Measurements from ENCODE around the gene ST7. TPM values are rescaled to one million over a fixed set of nuclear protein-coding genes. Genes with fewer than 3 reads are reported as not detected.
"Not testable (repeated sequence)": the region's sequence is repeated elsewhere in the genome, so short reads cannot be mapped to it uniquely, and the experiment has no call there.

Gene ST7
- polyA plus RNA-seq, 3 donors: 12.4 to 17.4 (median 15.3) TPM

DNA sequence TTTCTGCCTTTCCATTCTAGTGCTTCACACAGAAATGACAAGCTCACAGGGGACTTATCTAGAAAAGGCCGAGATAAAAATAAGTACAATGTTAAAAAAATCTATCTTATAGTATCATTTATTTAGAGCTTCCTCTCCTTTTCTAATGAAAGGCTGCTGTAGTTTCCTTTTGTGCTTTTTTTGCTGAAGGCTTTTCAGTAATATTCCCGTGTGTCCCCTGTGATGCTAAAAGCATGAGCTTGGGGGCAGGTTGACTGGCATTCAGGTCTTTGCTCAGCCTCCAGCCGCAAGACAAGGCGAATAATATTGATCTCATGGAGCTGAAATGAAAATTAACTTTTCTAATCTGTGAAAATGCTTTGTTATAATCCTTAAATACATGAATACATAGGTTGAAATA is 143.0 kb downstream of the ST7 start:
- no peak overlapping the region for H3K27ac ChIP-seq (ENCODE audit: low read depth, low read length)
- 40 to 74% (median 73%) methylated on average over 4 of the region's 4 CpGs for WGBS, 3 donors

DNA sequence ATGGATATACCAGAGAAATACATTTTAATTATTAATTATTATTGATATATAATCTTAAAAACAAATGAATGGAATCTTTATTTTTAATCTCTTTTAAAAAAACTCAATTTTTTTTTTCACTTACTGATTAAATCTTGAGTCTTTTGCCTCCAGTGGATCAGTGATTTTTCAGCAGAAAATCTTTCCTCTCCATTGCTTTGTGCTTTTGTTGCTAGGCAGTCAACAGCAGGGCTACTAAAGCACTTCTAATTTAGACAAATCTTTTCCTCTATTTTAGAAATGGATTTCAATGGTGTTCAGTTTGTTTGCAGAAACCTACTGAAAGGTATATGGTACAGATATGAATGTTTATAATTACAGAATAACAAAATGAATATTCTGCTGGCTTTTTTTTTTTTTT is 143.6 kb downstream of the ST7 start:
- no peak overlapping the region for H3K27ac ChIP-seq (ENCODE audit: low read depth, low read length)

DNA sequence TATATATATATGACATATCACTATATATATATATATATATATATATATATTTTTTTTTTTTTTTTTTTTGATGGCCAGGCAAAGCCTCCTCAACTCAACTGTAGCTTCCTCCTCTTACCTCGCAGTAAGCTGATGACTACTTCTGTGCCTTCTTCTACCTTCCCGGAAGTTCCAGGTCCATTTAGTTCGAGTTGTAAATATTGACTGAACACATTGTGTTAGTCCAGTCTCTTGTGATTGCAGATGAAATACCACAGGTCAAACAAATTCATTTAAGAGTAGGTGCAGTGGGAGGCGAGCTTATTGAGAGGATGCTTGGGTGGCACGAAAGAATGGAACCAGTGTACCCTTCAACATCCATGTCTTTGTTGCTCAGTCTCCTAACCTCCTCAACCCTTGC is 144.6 kb downstream of the ST7 start:
- 54 to 96% (median 91%) methylated on average over 5 of the region's 5 CpGs for WGBS, 3 donors
- H3K27ac ChIP-seq (ENCODE audit: low read depth, low read length): no peak overlapping the region

DNA sequence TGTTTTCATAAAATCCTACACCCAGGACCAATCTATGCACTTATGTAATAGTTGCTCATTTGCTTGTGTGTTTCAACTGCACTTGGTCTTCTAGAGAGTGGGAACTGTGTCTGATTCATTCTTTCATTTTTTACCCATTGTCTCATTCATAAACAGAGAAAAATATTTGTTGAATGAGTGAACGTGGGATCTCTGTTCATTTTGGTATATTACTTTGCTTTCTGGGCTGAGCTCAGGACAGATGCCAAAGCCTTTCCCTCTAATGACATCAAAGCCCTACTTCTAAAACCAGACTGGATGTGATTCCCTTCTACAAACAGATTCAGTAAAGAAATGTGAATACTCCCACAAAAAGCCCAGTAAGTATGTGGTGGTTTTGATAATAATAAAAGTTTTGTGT is 145.2 kb downstream of the ST7 start:
- H3K27ac ChIP-seq (ENCODE audit: low read depth, low read length): no peak overlapping the region
- WGBS, 3 donors: 39 to 85% (median 58%) methylated on average over 1 of the region's 1 CpG

DNA sequence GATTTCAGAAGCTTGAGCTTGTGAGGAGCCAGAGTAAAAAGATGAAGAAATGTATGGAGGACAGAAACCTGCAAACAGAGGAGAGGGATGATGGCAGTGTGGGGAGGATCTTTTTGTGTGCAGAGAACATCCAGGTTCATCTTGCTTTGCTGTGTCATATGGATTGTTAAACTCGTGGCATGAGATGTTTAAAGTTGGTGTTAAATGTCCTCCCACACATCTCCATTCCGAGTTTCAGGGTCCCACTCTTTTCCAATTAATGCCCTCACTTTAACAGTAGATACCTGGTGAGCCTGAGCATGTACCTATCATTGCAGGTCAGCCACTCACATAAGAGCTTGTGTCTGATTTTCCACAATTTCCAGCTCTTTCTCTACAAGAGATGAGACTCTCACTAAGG is 147.7 kb downstream of the ST7 start:
- 89 to 92% (median 91%) methylated on average over 2 of the region's 2 CpGs for WGBS, 3 donors
- H3K27ac ChIP-seq (ENCODE audit: low read depth, low read length): no peak overlapping the region

DNA sequence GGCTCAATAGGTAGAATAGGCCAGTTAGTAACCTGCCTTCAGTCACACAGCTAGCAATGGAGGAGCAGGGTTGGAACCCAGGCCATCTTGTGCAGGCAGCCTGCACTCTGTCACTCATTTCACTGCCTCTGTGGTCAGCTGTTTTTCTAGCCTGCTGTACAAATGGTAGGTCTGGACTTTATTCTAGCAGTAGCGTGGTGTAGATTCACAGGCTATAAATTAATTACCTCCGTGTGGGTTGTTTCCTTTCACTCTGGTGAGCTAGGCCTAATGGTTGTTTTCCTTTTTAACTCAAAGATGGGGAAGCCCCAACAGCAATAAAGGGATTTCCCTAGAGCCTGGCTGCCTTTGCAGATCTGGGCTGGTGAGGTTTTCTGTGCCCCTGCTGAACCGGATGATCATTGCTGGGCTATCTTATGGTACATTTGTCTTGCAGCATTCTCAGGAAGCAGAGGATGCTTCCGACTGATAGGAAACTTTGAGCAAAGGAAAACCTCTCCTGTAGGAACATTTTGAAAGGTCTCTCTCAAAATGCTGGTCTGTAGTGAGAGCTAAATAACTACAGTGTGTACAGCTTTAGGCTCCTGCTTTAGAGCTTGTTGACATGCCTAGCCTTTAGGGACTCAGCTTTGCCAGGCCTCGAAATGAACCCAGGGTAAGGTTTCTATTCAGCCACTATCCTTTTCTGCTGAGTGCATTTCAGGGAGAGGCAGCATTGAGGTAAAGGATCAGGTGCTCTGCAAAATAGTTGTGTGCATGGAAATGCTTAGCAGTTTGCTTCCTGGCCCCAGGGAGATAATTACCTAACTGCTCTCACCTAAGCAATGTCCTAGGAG is 157.4 kb downstream of the ST7 start:
- no peak overlapping the region for H3K27ac ChIP-seq (ENCODE audit: low read depth, low read length)
- 29 to 60% (median 31%) methylated on average over 5 of the region's 5 CpGs for WGBS, 3 donors

DNA sequence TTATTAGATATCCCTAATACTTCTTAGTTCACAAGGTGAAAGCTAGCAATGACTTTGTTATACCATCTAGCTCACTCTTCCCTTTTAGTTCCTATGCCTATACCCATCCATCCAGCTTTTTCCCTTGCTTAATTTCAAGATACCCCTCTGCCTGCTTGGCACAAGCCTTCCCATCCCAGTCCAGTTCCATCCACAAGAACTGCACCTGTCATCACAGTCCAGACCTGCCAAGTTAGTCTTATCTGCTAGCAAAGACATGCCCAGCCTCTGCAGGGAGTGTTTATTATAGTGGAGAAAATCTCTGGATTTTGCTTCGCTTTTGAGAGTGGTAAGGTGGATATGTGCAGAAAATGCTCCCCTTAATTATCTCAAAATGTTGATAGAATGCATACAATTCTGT is 158.2 kb downstream of the ST7 start:
- no peak overlapping the region for H3K27ac ChIP-seq (ENCODE audit: low read depth, low read length)
- WGBS, 3 donors: 89 to 98% (median 93%) methylated on average over 1 of the region's 1 CpG

DNA sequence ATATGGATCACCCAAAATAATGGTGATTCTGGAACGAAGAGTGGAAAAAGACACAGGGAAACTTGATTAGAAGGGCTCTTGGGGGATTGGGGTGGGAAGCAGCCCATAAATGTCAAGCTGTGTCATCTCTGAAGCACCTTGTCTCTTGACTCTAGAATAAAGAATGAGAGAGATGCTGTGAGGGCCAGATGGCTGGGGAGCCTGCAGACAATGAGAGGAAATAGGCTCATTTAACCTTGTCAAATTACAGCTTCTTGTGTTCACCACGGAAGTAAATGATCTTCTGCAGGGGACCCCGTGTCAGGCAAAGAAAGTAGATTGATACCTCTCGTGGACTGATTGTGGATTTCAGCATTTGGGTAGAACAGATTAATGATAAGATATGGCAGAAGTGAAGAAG is 159.3 kb downstream of the ST7 start:
- 89 to 94% (median 92%) methylated on average over 4 of the region's 4 CpGs for WGBS, 3 donors
- no peak overlapping the region for H3K27ac ChIP-seq (ENCODE audit: low read depth, low read length)

DNA sequence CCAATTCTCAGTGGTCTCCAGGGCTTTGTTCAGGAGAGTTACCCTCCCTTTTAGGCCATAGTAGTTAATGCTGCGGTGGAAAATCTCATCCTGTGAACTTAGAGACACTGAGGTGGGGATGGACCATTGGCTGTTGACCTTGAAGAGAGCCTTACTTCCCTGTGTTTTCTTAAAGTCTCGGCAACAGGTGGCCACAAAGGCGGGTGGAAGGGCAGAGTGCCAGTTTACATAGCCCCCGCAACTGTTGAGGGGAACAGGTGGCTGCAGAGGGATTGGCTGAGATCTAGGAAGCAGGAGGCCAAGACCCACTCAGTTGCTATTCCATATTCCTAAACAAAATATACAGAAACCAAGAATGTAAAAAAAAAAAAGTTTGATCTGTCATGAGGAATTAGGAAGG is 160.6 kb downstream of the ST7 start:
- no peak overlapping the region for H3K27ac ChIP-seq (ENCODE audit: low read depth, low read length)
- WGBS, 3 donors: 55 to 88% (median 85%) methylated on average over 4 of the region's 4 CpGs

DNA sequence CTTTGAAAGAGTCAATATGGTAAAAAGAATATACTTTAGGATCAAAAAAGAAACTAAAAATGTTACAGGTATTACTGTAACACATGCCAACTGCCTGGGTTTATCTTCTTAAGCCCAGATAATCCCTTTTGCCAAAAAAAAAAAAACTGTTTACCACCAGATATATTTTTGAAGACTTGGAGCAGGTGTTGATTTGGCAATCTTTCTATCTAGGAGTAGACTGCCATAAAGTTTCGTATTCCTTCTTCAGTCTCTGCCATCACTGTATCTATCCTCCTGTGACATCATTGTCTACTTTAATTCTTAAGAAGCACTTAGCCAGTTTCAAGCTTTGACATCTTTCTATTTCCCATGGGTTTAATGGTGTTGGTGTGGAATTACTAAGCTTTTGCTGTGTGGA is 161.0 kb downstream of the ST7 start:
- H3K27ac ChIP-seq (ENCODE audit: low read depth, low read length): no peak overlapping the region
- 46 to 95% (median 81%) methylated on average over 1 of the region's 1 CpG for WGBS, 3 donors

DNA sequence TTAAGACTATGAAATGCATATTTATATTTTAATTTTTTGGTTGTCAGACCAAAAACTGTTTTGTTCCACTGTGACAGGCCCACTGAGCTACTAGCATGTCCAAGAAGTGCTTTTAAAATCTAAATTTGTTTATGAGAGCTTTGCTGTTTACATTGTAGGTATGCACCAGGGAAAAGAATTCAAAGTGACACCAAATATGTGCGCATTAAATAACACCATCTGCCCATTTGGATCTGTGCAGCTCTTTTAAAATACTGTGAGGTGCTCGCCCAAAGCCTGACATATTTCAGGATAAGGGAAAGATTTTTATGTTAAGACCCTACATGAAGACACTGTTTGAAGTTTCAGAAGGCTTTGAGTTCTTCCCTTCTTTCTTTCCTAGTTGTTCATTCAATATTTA is 162.9 kb downstream of the ST7 start:
- WGBS, 3 donors: 95 to 99% (median 97%) methylated on average over 2 of the region's 2 CpGs
- H3K27ac ChIP-seq (ENCODE audit: low read depth, low read length): no peak overlapping the region

DNA sequence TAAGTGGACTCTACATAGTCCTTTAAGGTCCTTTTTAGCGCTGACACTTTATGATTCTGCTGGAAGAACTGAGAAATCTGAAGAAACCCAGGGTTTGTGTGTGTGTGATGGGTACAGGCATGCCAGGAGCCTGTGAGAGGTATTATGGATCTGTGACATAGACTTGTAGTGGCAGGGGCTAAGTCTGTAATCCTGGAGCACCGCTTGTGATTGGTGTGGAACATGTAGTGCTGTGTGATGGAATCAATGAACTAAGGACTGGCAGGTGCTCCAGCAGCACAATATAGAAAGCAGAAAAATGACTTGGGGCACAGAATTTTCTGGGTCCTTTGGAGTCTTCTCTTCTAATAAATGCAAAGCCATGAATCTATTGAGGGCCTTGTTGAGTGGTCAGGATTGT is 163.9 kb downstream of the ST7 start:
- WGBS, 3 donors: 98 to 100% (median 100%) methylated on average over 2 of the region's 2 CpGs
- no peak overlapping the region for H3K27ac ChIP-seq (ENCODE audit: low read depth, low read length)

DNA sequence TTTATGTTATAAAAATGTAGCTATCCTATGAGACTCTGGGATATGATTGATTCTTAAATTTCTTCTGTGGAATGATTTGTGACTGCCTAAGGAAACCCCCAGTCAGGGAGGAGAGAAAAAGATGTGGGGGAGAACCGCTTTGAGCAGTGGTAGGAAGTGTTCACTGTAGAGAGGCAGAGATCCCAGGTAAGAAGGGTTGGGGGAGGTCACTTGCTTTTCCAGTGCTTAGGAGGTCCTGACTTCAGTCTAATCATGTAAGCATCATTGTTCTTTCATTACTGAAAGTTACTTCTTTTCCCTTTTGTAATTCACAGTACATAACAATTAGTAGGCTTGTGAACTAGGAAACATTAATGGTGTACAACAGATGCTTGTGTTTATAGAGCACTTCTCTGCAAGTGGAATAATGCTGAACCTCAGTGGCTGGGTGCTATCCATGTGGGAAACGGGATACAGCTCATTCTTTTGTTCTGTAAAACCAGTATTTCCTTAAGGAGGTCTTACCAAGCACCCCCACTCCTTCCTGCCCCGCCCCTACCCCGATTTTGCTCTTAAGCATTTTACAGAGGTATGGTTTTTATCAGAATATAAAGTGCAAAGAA is 165.4 kb downstream of the ST7 start:
- no peak overlapping the region for H3K27ac ChIP-seq (ENCODE audit: low read depth, low read length)
- WGBS, 3 donors: 55 to 80% (median 55%) methylated on average over 4 of the region's 4 CpGs

DNA sequence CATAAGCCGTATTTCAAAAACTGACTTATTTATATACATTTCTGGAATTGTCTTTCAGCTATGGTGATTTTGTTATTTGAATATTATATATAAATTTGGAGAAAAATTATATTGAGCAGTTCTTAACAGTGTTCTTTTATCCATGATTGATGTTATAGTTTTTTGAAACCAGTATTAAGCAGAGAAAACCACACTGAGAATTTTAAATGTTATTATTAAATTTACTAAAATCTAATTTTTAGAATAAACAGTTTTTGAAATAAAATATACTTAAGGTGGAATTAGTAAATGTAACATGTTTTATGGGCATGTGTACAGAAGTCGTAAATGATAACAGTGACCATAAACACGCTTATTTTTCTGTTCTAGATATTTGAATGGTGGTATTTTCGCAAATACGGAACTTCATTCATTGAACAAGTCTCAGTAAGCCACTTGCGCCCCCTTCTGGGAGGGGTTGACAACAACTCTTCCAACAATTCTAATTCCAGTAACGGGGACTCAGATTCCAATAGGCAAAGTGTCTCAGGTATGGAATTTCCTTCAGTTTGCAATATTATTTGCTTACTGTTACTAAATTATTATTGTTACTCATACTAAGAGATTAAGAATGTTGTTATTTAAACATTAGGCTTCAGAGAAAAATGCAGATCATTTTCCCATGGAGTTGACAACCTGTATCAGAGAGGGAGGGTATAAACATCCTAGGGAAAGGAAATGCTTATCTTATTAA is 166.1 kb downstream of the ST7 start:
- no peak overlapping the region for H3K27ac ChIP-seq (ENCODE audit: low read depth, low read length)
- WGBS, 3 donors: 13 to 20% (median 16%) methylated on average over 7 of the region's 7 CpGs

DNA sequence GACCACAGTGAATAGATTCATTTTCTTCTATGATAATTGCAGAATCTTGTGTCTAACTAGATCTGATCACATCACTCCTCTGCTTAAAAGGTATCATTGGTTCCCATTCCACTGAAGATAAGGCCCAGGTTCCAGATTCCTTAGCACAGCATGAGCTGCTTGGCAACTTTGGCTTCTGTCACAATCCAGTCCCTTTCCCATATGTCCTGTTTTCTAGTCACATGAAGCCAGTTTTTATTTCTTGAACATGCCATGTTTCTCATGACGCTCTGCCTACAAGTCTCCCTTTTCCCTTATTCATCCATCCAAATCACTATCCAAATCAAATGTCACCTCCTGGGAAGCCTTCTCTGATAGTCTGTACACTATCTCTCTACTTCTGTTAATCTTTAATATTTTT is 167.0 kb downstream of the ST7 start:
- not testable (repeated sequence) for H3K27ac ChIP-seq (ENCODE audit: low read depth, low read length)
- WGBS, 3 donors: 96 to 100% (median 96%) methylated on average over 1 of the region's 1 CpG

DNA sequence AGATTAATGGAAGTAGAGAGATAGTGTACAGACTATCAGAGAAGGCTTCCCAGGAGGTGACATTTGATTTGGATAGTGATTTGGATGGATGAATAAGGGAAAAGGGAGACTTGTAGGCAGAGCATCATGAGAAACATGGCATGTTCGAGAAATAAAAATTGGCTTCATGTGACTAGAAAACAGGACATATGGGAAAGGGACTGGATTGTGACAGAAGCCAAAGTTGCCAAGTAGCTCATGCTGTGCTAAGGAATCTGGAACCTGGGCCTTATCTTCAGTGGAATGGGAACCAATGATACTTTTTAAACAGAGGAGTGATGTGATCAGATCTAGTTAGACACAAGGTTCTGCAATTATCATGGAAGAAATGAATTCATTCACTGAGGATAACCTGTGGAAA is 168.7 kb downstream of the ST7 start:
- not testable (repeated sequence) for H3K27ac ChIP-seq (ENCODE audit: low read depth, low read length)
- 84 to 100% (median 97%) methylated on average over 1 of the region's 1 CpG for WGBS, 3 donors

DNA sequence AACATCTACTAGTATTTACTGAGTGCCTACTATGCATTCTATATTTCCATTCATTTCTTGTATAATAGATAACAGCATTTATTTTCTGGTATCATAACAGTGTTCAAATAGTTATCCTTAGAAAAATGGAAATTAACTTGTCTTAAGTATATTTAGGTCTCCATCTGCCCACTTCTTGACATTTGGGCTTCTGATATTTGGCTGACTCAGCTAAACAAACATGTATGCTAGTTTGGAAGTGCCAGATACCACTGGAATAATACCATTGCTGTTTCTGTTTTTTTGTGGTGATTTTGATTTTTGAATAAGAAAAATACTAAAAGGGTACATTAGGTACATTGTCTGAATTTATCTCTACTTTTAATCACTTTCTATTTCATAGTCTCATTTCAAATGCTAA is 169.2 kb downstream of the ST7 start:
- H3K27ac ChIP-seq (ENCODE audit: low read depth, low read length): no peak overlapping the region

DNA sequence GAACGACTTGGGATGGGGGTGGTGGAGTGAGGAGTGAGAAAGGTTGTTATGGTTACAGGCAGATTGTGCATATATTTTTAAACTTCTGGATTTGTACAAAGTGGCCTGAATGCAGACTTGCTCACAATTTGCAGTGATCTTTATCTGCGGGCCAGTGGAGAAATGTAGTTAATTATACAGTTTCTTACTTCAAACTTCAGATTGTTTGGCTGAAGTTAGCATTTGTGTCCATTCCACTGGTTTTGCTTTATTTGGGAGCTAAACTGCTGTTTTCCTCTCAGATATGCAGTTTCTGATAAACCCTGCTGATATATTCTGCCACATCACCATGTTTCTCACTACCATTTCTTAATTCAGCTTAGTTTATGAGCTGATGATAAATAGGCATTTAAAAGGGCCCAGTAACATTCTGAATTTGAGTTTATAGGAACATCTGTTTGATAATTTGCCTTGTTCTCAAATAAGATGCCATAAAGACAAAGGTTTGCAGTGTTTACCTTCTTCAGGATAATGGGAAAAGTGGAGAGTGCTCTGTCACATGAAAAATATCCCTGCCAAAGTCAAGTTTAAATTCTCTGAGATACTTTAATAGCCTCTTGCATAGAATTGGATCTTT is 170.1 kb downstream of the ST7 start:
- no peak overlapping the region for H3K27ac ChIP-seq (ENCODE audit: low read depth, low read length)
- 86 to 88% (median 88%) methylated on average over 2 of the region's 2 CpGs for WGBS, 3 donors

DNA sequence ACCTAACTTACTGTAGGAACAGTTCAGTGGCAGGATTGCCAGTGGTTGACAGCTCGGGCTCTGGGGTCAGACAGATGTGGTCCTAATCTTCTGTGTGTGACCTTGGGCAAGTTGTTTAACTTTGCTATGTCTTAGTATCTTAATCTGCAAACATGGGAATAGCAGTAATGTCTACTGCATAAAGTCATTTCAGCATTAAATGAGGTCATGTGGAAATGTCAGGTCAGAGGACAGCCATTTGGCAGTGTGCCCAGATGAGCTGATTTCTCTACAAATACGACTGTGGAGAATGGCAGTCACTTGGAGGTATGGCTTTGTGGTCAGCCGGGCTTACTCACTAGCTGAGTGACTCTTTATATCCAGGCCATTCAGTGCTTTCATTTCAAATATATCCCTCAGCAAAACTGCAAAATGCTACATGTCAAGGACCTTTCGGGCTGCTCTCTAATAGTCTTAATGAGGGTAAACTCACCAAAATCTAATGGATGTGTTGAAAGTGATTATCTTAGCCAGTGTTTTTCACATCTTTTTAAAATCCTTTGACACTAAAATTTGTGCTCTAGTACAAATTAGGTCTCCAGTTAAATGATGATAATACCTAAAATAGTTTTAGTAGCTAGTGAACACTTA is 171.4 kb downstream of the ST7 start:
- no peak overlapping the region for H3K27ac ChIP-seq (ENCODE audit: low read depth, low read length)
- WGBS, 3 donors: 28 to 44% (median 39%) methylated on average over 4 of the region's 4 CpGs
